Astrocyte (in vitro differentiated cells and primary cell): ENCODE results near the gene SEMA4C.

Source experiments
- CTCF ChIP-seq: IDR thresholded peaks from 2 replicates; pipeline ENCODE4 v1.5.1; 2011; ENCODE audit warnings: low read depth, mild to moderate bottlenecking, inconsistent platforms, low read length, moderate library complexity; ENCODE audit not compliant: insufficient read depth
- EZH2 ChIP-seq: IDR thresholded peaks from 2 replicates; pipeline ENCODE4 v1.6.1; 2012; ENCODE audit warnings: mild to moderate bottlenecking, low read length, inconsistent platforms; ENCODE audit not compliant: insufficient read depth

GRCh38 chr2:96867756-96868554, 1.9 kb downstream of the SEMA4C start:
- no peak for TF ChIP-seq EZH2
- no peak for TF ChIP-seq CTCF
